HepG2 (cell line): ENCODE measurements around the gene KCTD5. TPM values are rescaled to one million over a fixed set of nuclear protein-coding genes. Genes with fewer than 3 reads are reported as not detected.

Source experiments
- DNMT3B ChIP-seq: conservative IDR thresholded peaks from 2 replicates; pipeline ENCODE4 v1.6.1; 2016; ENCODE audit warnings: missing biosample characterization, control low read depth
- IRF2 ChIP-seq: IDR thresholded peaks from 2 replicates; pipeline ENCODE4 v1.6.1; 2018; ENCODE audit warnings: missing genetic modification reagents, missing compliant biosample characterization
- LCORL ChIP-seq, 2 experiments: fragments of 450-650 bp in 1 of 2; sonication (generic) in 1 of 2; formaldehyde crosslinking in 1 of 2; IDR thresholded peaks; 2 replicates each; pipeline versions ENCODE4 v1.5.0 to v1.6.1; 2017 to 2020; ENCODE audit warnings: antibody characterized with exemption in 1 of 2, missing genetic modification reagents in 1 of 2
- SAFB2 ChIP-seq: sonication (generic); formaldehyde crosslinking; IDR thresholded peaks from 2 replicates; pipeline ENCODE4 v1.5.1; 2020; ENCODE audit warnings: missing genetic modification reagents, low read depth, mild to moderate bottlenecking, borderline replicate concordance
- SALL2 ChIP-seq: sonication (generic); formaldehyde crosslinking; IDR thresholded peaks from 2 replicates; pipeline ENCODE4 v1.8.1; 2023; ENCODE audit warnings: mild to moderate bottlenecking, missing genetic modification reagents, inconsistent platforms
- SOX13 ChIP-seq, 3 experiments: fragments of 450-650 bp in 1 of 3; sonication (generic) in 1 of 3; formaldehyde crosslinking in 1 of 3; IDR thresholded peaks in 2 of 3; conservative IDR thresholded peaks in 1 of 3; 2 replicates each; pipeline versions ENCODE4 v1.5.0 to v1.6.1; 2016 to 2020; ENCODE audit warnings: antibody characterized with exemption in 1 of 3, mild to moderate bottlenecking in 1 of 3, missing compliant biosample characterization in 1 of 3, missing genetic modification reagents in 1 of 3, moderate library complexity in 1 of 3
- TCF12 ChIP-seq, 2 experiments: fragments of 450-650 bp in 1 of 2; sonication (generic) in 1 of 2; formaldehyde crosslinking in 1 of 2; IDR thresholded peaks; 2 replicates each; pipeline versions ENCODE4 v1.6.1 to v1.8.0; 2017 to 2022; ENCODE audit warnings: antibody characterized with exemption in 1 of 2, mild to moderate bottlenecking in 1 of 2, missing genetic modification reagents in 1 of 2, moderate library complexity in 1 of 2
- ZMAT3 ChIP-seq: sonication (generic); formaldehyde crosslinking; conservative IDR thresholded peaks from 2 replicates; pipeline ENCODE4 v1.7.0; 2021; ENCODE audit warnings: missing genetic modification reagents
- ZNF430 ChIP-seq: sonication (generic); formaldehyde crosslinking; IDR thresholded peaks from 2 replicates; pipeline ENCODE4 v1.9.0; 2021; ENCODE audit warnings: mild to moderate bottlenecking, missing genetic modification reagents
- ZNF44 ChIP-seq: sonication (generic); formaldehyde crosslinking; IDR thresholded peaks from 2 replicates; pipeline ENCODE4 v1.5.1; 2020; ENCODE audit warnings: mild to moderate bottlenecking, missing genetic modification reagents
- ZNF484 ChIP-seq: sonication (generic); formaldehyde crosslinking; IDR thresholded peaks from 2 replicates; pipeline ENCODE4 v1.5.1; 2020; ENCODE audit warnings: mild to moderate bottlenecking, low read depth, missing genetic modification reagents, borderline replicate concordance
- ZNF557 ChIP-seq: sonication (generic); formaldehyde crosslinking; IDR thresholded peaks from 2 replicates; pipeline ENCODE4 v1.4.0; 2020; ENCODE audit warnings: missing genetic modification reagents
- ZNF614 ChIP-seq: IDR thresholded peaks from 2 replicates; pipeline ENCODE4 v1.6.1; 2018; ENCODE audit warnings: missing biosample characterization, missing genetic modification reagents, inconsistent platforms, borderline replicate concordance
- ZNF761 ChIP-seq: sonication (generic); formaldehyde crosslinking; conservative IDR thresholded peaks from 2 replicates; pipeline ENCODE4 v1.4.0; 2020; ENCODE audit warnings: mild to moderate bottlenecking, missing genetic modification reagents
- ZNF879 ChIP-seq: sonication (generic); formaldehyde crosslinking; IDR thresholded peaks from 2 replicates; pipeline ENCODE4 v1.8.1; 2023; ENCODE audit warnings: missing genetic modification reagents
- ZSCAN20 ChIP-seq: sonication (generic); formaldehyde crosslinking; IDR thresholded peaks from 2 replicates; pipeline ENCODE4 v1.4.0; 2020; ENCODE audit warnings: missing genetic modification reagents, mild to moderate bottlenecking, borderline replicate concordance
- polyA plus RNA-seq, 8 experiments: library from polyadenylated mRNA; depleted of rRNA in 3 of 8; stranded (reverse) in 7 of 8; unstranded in 1 of 8; fragments of >200 nt; fragmentation: Illumina TruSeq in 4 of 8; extraction: Trizol in 4 of 8; gene quantifications; 2 replicates each; pipeline versions ENCODE4 v1.2.1 to v1.2.3, GENCODE V29; 2011 to 2016; ENCODE audit warnings: low read depth in 4 of 8, missing spikeins in 1 of 8, mixed read lengths in 1 of 8; ENCODE audit not compliant: insufficient read depth in 1 of 8
- total RNA-seq, 5 experiments: library from RNA; depleted of rRNA; stranded (reverse); fragments of >200 nt; fragmentation: Illumina TruSeq; extraction: Trizol; gene quantifications; 2 replicates each; pipeline ENCODE4 v1.2.3, GENCODE V29; 2016; ENCODE audit warnings: low read depth in 1 of 5
- TF ChIP-seq, protein P1 (sequence below): sonication (generic); formaldehyde crosslinking; IDR thresholded peaks from 2 replicates; pipeline ENCODE4 v1.5.0; 2020; ENCODE audit warnings: missing genetic modification reagents
- TF ChIP-seq, protein P2 (sequence below): sonication (generic); formaldehyde crosslinking; IDR thresholded peaks from 2 replicates; pipeline ENCODE4 v1.4.0; 2020; ENCODE audit warnings: missing genetic modification reagents
- TF ChIP-seq, protein P3 (sequence below): sonication (generic); formaldehyde crosslinking; IDR thresholded peaks from 2 replicates; pipeline ENCODE4 v1.4.0; 2020; ENCODE audit warnings: mild to moderate bottlenecking, missing genetic modification reagents
- TF ChIP-seq, protein P4 (sequence below): sonication (generic); formaldehyde crosslinking; IDR thresholded peaks from 2 replicates; pipeline ENCODE4 v1.9.0; 2021; ENCODE audit warnings: missing genetic modification reagents, borderline replicate concordance

Gene KCTD5
- total and polyA plus RNA-seq, 2 of the 13 experiments (the other 11 are each of a cell fraction or from before 2014, with no cell fraction given) = 25.4 to 29.8 TPM

DNA sequence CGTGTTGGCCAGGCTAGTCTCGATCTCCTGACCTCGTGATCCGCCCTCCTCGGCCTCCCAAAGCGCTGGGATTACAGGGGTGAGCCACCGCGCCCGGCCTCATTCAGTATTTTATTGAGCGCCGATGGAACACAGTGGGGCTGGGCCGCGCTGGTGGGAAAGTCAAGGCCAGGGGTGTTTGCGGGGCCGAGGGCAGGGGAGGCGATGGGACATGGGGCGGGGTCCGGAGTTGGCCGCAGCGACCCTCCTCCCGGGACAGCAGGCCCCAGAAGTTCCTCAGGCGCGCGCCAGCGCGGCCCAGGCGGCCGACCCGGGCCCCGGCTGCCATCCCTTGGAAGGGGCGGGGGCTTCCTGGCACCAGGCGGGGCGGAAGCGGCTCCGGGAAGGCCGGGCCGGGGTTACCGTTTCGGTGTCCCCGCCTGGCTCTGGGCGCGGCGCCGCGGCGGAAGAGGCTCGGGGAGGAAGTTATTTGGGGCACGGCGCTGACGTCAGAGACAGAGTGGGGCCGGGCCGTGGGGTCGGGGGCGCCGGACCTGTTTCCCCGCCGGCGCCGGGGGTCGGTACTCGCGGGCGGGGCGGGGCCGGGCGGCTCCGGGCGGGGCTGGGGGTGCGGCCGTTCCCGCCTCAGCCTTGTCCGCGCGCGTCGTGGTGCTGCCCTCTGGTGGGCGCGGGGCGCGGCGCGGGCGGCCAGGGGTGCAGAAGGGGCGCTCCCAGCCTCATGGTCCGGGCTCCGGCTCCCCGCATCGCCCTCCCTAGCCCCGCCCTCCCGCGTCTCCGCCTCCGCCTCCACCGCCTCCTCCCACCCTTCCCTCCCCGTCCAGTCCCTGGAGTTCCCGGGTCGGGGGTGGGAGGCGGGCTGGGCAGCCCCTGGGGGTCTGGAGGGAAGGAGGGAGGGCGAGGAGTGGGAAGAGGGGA, 38.7 kb downstream of the KCTD5 start (continued):
- TF ChIP-seq, protein P1, sequence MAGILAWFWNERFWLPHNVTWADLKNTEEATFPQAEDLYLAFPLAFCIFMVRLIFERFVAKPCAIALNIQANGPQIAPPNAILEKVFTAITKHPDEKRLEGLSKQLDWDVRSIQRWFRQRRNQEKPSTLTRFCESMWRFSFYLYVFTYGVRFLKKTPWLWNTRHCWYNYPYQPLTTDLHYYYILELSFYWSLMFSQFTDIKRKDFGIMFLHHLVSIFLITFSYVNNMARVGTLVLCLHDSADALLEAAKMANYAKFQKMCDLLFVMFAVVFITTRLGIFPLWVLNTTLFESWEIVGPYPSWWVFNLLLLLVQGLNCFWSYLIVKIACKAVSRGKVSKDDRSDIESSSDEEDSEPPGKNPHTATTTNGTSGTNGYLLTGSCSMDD (CRISPR knock-in tag) = no peak
- TF ChIP-seq, protein P2, sequence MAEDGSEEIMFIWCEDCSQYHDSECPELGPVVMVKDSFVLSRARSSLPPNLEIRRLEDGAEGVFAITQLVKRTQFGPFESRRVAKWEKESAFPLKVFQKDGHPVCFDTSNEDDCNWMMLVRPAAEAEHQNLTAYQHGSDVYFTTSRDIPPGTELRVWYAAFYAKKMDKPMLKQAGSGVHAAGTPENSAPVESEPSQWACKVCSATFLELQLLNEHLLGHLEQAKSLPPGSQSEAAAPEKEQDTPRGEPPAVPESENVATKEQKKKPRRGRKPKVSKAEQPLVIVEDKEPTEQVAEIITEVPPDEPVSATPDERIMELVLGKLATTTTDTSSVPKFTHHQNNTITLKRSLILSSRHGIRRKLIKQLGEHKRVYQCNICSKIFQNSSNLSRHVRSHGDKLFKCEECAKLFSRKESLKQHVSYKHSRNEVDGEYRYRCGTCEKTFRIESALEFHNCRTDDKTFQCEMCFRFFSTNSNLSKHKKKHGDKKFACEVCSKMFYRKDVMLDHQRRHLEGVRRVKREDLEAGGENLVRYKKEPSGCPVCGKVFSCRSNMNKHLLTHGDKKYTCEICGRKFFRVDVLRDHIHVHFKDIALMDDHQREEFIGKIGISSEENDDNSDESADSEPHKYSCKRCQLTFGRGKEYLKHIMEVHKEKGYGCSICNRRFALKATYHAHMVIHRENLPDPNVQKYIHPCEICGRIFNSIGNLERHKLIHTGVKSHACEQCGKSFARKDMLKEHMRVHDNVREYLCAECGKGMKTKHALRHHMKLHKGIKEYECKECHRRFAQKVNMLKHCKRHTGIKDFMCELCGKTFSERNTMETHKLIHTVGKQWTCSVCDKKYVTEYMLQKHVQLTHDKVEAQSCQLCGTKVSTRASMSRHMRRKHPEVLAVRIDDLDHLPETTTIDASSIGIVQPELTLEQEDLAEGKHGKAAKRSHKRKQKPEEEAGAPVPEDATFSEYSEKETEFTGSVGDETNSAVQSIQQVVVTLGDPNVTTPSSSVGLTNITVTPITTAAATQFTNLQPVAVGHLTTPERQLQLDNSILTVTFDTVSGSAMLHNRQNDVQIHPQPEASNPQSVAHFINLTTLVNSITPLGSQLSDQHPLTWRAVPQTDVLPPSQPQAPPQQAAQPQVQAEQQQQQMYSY (CRISPR knock-in tag) = no peak
- no peak for TF ChIP-seq LCORL (IDR thresholded peaks at IDR 0.05)
- TF ChIP-seq LCORL (CRISPR knock-in tag; IDR thresholded peaks at IDR 0.05) = peak; percentile 33; the same call in 1 of the 2 replicates
- TF ChIP-seq TCF12 (IDR thresholded peaks at IDR 0.05) = no peak
- TF ChIP-seq TCF12 (CRISPR knock-in tag; IDR thresholded peaks at IDR 0.05) = no peak
- no peak for TF ChIP-seq ZSCAN20 (CRISPR knock-in tag)
- TF ChIP-seq SAFB2 (CRISPR knock-in tag) = no peak
- TF ChIP-seq DNMT3B = no peak
- TF ChIP-seq ZNF614 (CRISPR knock-in tag) = peak; percentile 33; the same call in 1 of the 2 replicates
- TF ChIP-seq SALL2 (CRISPR knock-in tag) = no peak
- no peak for TF ChIP-seq ZNF484
- no peak for TF ChIP-seq ZNF44 (CRISPR knock-in tag)
- no peak for TF ChIP-seq ZMAT3 (CRISPR knock-in tag)
- no peak for TF ChIP-seq ZNF557
- TF ChIP-seq ZNF879 (CRISPR knock-in tag) = no peak
- peak; percentile 63; the same call in 1 of the 2 replicates for TF ChIP-seq IRF2 (CRISPR knock-in tag)
- TF ChIP-seq SOX13 (IDR thresholded peaks at IDR 0.05) = no peak
- peak in 1 of 2 experiments; percentile 45; a peak in 1 of 4 replicates for TF ChIP-seq SOX13 (CRISPR knock-in tag; conservative IDR thresholded peaks at IDR 0.05 in 1 of 2, IDR thresholded peaks at IDR 0.05 in 1 of 2)
- TF ChIP-seq, protein P3, sequence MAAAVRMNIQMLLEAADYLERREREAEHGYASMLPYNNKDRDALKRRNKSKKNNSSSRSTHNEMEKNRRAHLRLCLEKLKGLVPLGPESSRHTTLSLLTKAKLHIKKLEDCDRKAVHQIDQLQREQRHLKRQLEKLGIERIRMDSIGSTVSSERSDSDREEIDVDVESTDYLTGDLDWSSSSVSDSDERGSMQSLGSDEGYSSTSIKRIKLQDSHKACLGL (CRISPR knock-in tag) = no peak
- no peak for TF ChIP-seq ZNF430
- no peak for TF ChIP-seq ZNF761 (CRISPR knock-in tag)
- TF ChIP-seq, protein P4, sequence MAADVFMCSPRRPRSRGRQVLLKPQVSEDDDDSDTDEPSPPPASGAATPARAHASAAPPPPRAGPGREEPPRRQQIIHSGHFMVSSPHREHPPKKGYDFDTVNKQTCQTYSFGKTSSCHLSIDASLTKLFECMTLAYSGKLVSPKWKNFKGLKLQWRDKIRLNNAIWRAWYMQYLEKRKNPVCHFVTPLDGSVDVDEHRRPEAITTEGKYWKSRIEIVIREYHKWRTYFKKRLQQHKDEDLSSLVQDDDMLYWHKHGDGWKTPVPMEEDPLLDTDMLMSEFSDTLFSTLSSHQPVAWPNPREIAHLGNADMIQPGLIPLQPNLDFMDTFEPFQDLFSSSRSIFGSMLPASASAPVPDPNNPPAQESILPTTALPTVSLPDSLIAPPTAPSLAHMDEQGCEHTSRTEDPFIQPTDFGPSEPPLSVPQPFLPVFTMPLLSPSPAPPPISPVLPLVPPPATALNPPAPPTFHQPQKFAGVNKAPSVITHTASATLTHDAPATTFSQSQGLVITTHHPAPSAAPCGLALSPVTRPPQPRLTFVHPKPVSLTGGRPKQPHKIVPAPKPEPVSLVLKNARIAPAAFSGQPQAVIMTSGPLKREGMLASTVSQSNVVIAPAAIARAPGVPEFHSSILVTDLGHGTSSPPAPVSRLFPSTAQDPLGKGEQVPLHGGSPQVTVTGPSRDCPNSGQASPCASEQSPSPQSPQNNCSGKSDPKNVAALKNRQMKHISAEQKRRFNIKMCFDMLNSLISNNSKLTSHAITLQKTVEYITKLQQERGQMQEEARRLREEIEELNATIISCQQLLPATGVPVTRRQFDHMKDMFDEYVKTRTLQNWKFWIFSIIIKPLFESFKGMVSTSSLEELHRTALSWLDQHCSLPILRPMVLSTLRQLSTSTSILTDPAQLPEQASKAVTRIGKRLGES = no peak
